Psoas muscle (tissue), 8 donors: ENCODE results near the gene EAF1. TPM values are rescaled to one million over a fixed set of nuclear protein-coding genes. Genes with fewer than 3 reads are reported as not detected.
A peak's percentile ranks its signal among the peaks of the same experiment; 100 is the strongest.
"Not testable (repeated sequence)": the region's sequence is repeated elsewhere in the genome, so short reads cannot be mapped to it uniquely, and the experiment has no call there.

Source experiments
- ATAC-seq, 4 donors: fragments of 200-7000 bp; cut with Tn5 transposase; one replicate each; pipeline ENCODE4 v1.9.1; 2020; ENCODE audit warnings: moderate library complexity in 3 of 4, mild to moderate bottlenecking in 2 of 4
- DNase-seq, 2 donors: peaks; one replicate each; pipeline ENCODE4 v3.0.0-alpha.2; 2020
- H3K27ac ChIP-seq: fragments of 200-600 bp; one replicate; pipeline ENCODE4 v1.8.0; 2022
- H3K27me3 ChIP-seq, 3 donors: fragments of 200-600 bp in 1 of 3; one replicate each; pipeline versions ENCODE4 v1.6.1 to v1.8.0; 2013 to 2022; ENCODE audit warnings: low read length in 2 of 3, mild to moderate bottlenecking in 2 of 3, moderate library complexity in 1 of 3; ENCODE audit not compliant: insufficient read depth in 3 of 3
- H3K36me3 ChIP-seq, 2 donors: fragments of 200-600 bp in 1 of 2; one replicate each; pipeline versions ENCODE4 v1.6.1 to v1.8.0; 2013 to 2022; ENCODE audit warnings: low read depth in 1 of 2, mild to moderate bottlenecking in 1 of 2, moderate library complexity in 1 of 2; ENCODE audit not compliant: insufficient read depth in 1 of 2
- H3K4me1 ChIP-seq: fragments of 200-600 bp; one replicate; pipeline ENCODE4 v1.8.0; 2022
- H3K4me3 ChIP-seq: fragments of 200-600 bp; one replicate; pipeline ENCODE4 v1.8.0; 2022; ENCODE audit warnings: mild to moderate bottlenecking
- H3K9me3 ChIP-seq: fragments of 200-600 bp; one replicate; pipeline ENCODE4 v1.8.0; 2022
- WGBS, 3 donors: extraction: QIAGEN DNeasy Blood & Tissue Kit; methylation state at CpG; one replicate each; pipeline versions ENCODE4 v1.1.6 to v1.1.7; 2013; 5-methylcytosine and 5-hydroxymethylcytosine counted together
- intact Hi-C, 2 donors: fragments of 100-400 bp; cut with DNase I; formaldehyde crosslinking; loops; one replicate each; pipeline versions ENCODE4 v1.11.0 to v1.14.2; 2022
- polyA plus RNA-seq, 3 donors: library from polyadenylated mRNA; stranded (reverse); fragments of 200-250 nt; gene quantifications; one replicate each; pipeline ENCODE4 v1.2.3, GENCODE V29; 2013
- total RNA-seq, 4 donors: library from RNA; stranded (reverse); fragmentation: NEBNext Ultra II Directional in 2 of 4; extraction: Animal tissue kit (Norgen Biotek cat#: 25700) in 2 of 4; gene quantifications; one replicate each; pipeline versions ENCODE4 v1.2.1 to v1.2.4, GENCODE V29; 2021 to 2023
- TF ChIP-seq, protein P1 (sequence below): fragments of 200-600 bp; IDR thresholded peaks from one replicate; pipeline ENCODE4 v1.8.0; 2022; ENCODE audit warnings: antibody characterized with exemption
- donor health status: healthy with polysubstance abuse.
- donor health status: DM: no; HTN: no; CAD: no; lungs with moderate emphysema.
- donor health status: Bipolar disorder and iron deficiency.
- donor health status: healthy.
- donor health status: DM: yes; HTN: yes; CAD: no.
- donor health status: DM: no; HTN: no; CAD: no.
- donor health status: DM: no; HTN: no; CAD: no.
- donor health status: DM: yes; HTN: yes; CAD: no.

The EAF1 gene
- total and polyA plus RNA-seq, 7 donors: 5.0 to 17.9 (median 9.6) TPM

DNA sequence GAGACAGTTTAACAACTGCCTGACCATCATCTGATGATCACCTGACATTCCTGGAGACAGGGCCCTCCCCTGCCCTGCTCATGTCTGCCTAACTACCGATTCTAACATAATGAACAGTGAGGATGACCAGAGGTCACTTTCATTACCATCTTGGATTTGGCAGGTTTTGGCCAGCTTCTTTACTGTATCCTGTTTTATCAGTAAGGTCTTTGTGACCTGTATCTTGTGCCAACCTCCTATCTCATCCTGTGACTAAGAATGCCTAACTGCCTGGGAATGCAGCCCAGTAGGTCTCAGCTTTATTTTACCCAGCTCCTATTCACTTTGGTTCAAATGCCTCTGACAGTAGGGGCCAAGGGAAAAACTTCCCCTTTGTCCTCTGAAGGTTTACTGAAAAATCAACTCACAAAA lies 40.2 kb upstream of the EAF1 start:
- intact Hi-C loops: loop anchor here in 1 of 2 donors (10.0 kb wide), 1 partner anchor 272 kb away; no protein-coding TSS in a partner anchor
- 40 to 48% (median 45%) methylated on average over 1 of the region's 1 CpG for WGBS, 3 donors
- Histone ChIP-seq H3K27me3 (no peaks in the 10 kb centered on the region), H3K4me1 (no peaks in the 10 kb centered on the region), H3K9me3 (no peaks in the 10 kb centered on the region), H3K27ac (no peak overlapping the region), H3K4me3 (no peak overlapping the region), H3K36me3 (no peaks in the 10 kb centered on the region)
- TF ChIP-seq, protein P1, sequence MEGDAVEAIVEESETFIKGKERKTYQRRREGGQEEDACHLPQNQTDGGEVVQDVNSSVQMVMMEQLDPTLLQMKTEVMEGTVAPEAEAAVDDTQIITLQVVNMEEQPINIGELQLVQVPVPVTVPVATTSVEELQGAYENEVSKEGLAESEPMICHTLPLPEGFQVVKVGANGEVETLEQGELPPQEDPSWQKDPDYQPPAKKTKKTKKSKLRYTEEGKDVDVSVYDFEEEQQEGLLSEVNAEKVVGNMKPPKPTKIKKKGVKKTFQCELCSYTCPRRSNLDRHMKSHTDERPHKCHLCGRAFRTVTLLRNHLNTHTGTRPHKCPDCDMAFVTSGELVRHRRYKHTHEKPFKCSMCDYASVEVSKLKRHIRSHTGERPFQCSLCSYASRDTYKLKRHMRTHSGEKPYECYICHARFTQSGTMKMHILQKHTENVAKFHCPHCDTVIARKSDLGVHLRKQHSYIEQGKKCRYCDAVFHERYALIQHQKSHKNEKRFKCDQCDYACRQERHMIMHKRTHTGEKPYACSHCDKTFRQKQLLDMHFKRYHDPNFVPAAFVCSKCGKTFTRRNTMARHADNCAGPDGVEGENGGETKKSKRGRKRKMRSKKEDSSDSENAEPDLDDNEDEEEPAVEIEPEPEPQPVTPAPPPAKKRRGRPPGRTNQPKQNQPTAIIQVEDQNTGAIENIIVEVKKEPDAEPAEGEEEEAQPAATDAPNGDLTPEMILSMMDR: no peak
- ATAC-seq (no peak), DNase-seq (no peak)

DNA sequence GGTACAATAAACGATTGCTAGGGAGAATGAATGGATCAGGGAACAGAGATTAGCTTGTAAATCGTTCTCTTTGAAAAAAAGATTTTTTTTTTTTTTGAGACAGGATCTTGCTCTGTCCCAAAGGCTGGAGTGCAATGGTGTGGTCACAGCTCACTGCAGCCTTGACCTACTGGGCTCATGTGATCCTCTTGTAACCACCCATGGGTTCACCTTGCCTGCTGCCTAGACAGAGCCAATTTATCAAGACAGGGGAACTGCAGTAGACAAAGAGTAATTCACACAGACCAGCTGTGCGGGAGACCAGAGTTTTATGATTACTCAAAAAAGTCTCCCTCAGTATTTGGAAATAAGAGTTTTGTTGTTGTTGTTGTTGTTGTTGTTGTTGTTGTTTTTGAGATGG lies 39.7 kb upstream of the EAF1 start:
- WGBS, 3 donors: 88 to 95% (median 89%) methylated on average over 3 of the region's 3 CpGs
- intact Hi-C loops: loop anchor here in 1 of 2 donors (10.0 kb wide), 1 partner anchor 273 kb away; no protein-coding TSS in a partner anchor
- ATAC-seq: peak in 1 of 4 donors; percentile 41
- Histone ChIP-seq H3K36me3 (no peaks in the 10 kb centered on the region), H3K4me1 (no peaks in the 10 kb centered on the region), H3K27me3 (no peaks in the 10 kb centered on the region), H3K27ac (no peak overlapping the region), H3K9me3 (no peaks in the 10 kb centered on the region), H3K4me3 (no peak overlapping the region)
- TF ChIP-seq, protein P1: no peak
- no peak for DNase-seq

DNA sequence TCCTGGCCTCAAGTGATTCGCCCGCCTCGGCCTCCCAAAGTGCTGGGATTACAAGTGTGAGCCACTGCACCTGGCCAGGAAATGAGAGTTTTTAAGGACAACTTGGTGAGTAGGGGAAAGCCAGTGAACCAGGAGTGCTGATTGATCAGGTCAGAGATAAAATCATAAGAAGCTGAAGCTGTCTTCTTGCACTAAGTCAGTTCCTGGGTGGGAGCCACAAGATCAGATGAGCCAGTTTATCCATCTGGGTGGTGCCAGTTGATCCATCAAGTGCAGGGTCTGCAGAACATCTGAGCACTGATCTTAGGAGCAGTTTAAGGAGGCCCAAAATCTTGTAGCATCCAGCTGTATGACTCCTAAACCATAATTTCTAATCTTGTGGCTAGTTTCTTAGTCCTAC lies 39.1 kb upstream of the EAF1 start:
- 86 to 95% (median 93%) methylated on average over 3 of the region's 3 CpGs for WGBS, 3 donors
- H3K9me3 ChIP-seq, H3K4me1 ChIP-seq, H3K4me3 ChIP-seq, H3K27ac ChIP-seq, ATAC-seq, DNase-seq, H3K36me3 ChIP-seq, H3K27me3 ChIP-seq: not testable (repeated sequence)
- intact Hi-C loops: loop anchor here in 1 of 2 donors (10.0 kb wide), 1 partner anchor 274 kb away; no protein-coding TSS in a partner anchor

DNA sequence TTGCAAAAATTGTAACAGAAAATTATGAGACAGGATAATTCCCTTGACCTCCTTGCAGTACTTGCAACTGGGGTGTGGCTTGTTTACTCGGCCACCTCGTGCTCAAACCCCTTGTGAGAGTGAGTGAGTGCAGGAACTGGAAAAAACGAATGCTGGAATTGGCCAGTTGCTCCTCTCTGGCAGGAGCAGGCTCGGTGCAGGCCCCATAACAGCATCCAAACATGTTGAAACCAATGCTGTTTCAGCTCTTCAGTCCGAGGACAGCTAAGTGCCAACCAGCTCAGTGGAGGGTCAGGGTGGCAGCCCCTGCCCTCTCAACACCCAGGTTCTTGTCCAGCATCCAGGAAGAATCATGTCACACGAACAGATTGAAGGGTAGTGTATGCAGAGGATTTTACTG lies 36.9 kb upstream of the EAF1 start:
- DNase-seq: no peak
- ATAC-seq: peak in 1 of 4 donors; percentile 17
- Histone ChIP-seq H3K9me3 (no peaks in the 10 kb centered on the region), H3K27me3 (no peaks in the 10 kb centered on the region), H3K4me3 (no peak overlapping the region), H3K4me1 (no peaks in the 10 kb centered on the region), H3K36me3 (no peaks in the 10 kb centered on the region), H3K27ac (no peak overlapping the region)
- TF ChIP-seq, protein P1: no peak
- 67 to 74% (median 67%) methylated on average over 6 of the region's 6 CpGs for WGBS, 3 donors
- intact Hi-C loops: no loop called here

DNA sequence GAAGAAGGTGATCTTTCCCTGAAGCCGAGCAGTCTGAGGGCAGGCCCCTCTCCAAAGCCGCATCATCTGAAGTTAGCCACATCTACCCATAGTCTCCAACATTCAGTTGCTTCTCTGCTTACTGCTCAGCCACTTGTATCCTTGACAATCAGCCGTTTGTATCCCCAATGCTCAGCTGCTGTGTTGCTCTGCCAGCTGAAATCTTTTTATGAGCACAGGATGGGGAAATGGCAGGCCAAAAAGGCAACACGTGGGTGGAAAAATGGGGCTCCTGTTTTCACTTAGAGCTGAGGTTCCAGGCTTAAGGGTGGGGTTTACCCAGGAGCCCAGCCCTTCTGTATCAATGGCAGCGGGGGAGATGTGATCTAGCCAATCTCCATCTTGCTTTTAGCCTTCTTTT lies 36.4 kb upstream of the EAF1 start:
- Histone ChIP-seq H3K27me3 (no peaks in the 10 kb centered on the region), H3K4me3 (no peak overlapping the region), H3K36me3 (no peaks in the 10 kb centered on the region), H3K9me3 (no peaks in the 10 kb centered on the region), H3K4me1 (no peaks in the 10 kb centered on the region), H3K27ac (no peak overlapping the region)
- 65 to 66% (median 65%) methylated on average over 5 of the region's 5 CpGs for WGBS, 3 donors
- intact Hi-C loops: no loop called here
- TF ChIP-seq, protein P1: no peak
- no peak for ATAC-seq
- DNase-seq: no peak

DNA sequence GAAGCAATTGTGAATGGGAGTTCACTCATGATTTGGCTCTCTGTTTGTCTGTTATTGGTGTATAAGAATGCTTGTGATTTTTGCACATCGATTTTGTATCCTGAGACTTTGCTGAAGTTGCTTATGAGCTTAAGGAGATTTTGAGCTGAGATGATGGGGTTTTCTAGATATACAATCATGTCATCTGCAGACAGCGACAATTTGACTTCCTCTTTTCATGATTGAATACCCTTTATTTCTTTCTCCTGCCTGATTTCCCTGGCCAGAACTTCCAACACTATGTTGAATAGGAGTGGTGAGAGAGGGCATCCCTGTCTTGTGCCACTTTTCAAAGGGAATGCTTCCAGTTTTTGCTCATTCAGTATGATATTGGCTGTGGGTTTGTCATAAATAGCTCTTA lies 34.1 kb upstream of the EAF1 start:
- H3K27ac ChIP-seq, H3K9me3 ChIP-seq, H3K36me3 ChIP-seq, H3K4me3 ChIP-seq, H3K27me3 ChIP-seq, DNase-seq, ATAC-seq, intact Hi-C loops, H3K4me1 ChIP-seq: not testable (repeated sequence)
- WGBS, 3 donors: 83 to 95% (median 93%) methylated on average over 2 of the region's 2 CpGs
